GM12891 (cell line): ENCODE results near the gene ART3.

ENCODE experiments used
- PAX5 ChIP-seq: IDR thresholded peaks from 2 replicates; pipeline ENCODE4 v1.6.1; 2011; ENCODE audit warnings: low read length, moderate library complexity, mild to moderate bottlenecking; ENCODE audit not compliant: insufficient read depth, severe bottlenecking
- POLR2A ChIP-seq: IDR thresholded peaks from 2 replicates; pipeline ENCODE4 v1.6.1; 2011; ENCODE audit warnings: low read depth, low read length, control low read depth
- POLR2AphosphoS5 ChIP-seq: IDR thresholded peaks from 2 replicates; pipeline ENCODE4 v1.6.1; 2011; ENCODE audit warnings: low read depth, low read length, control low read depth
- SPI1 ChIP-seq: IDR thresholded peaks from 2 replicates; pipeline ENCODE4 v1.6.1; 2011; ENCODE audit warnings: low read depth, low read length, control low read depth
- TAF1 ChIP-seq: IDR thresholded peaks from 2 replicates; pipeline ENCODE4 v1.6.1; 2011; ENCODE audit warnings: low read depth, low read length, control low read depth

- TF ChIP-seq SPI1: no peak
- no peak for TF ChIP-seq POLR2A
- TF ChIP-seq TAF1: no peak
- no peak for TF ChIP-seq POLR2AphosphoS5
- TF ChIP-seq PAX5: no peak
Measured at GRCh38 chr4:76127754-76128153, 53.2 kb downstream of the ART3 start.
